CD4-positive, alpha-beta T cell treated with Interleukin-1 beta for 1 hour (primary cell): ENCODE results near the gene ARHGAP1.

ENCODE experiments used
- DNase-seq, 2 donors: peaks; one replicate each; pipeline ENCODE4 v3.0.0-alpha.2; 2020 to 2022

The ARHGAP1 gene

GRCh38 chr11:46692450-46692849 is 8.0 kb downstream of the ARHGAP1 start:
- no peak for DNase-seq

- no peak for DNase-seq
Measured at GRCh38 chr11:46690702-46691101, 9.7 kb downstream of the ARHGAP1 start.

- no peak for DNase-seq
Measured at GRCh38 chr11:46686886-46687795, 13.3 kb downstream of the ARHGAP1 start.

- DNase-seq = no peak
Measured at GRCh38 chr11:46684367-46684766, 16.1 kb downstream of the ARHGAP1 start.

GRCh38 chr11:46682773-46683752 is 17.4 kb downstream of the ARHGAP1 start:
- no peak for DNase-seq

- DNase-seq = no peak
Measured at GRCh38 chr11:46681814-46682213, 18.6 kb downstream of the ARHGAP1 start.

GRCh38 chr11:46680815-46681214 is 19.6 kb downstream of the ARHGAP1 start:
- no peak for DNase-seq

GRCh38 chr11:46680164-46680760 is 20.2 kb downstream of the ARHGAP1 start:
- DNase-seq = no peak

- DNase-seq = no peak
Measured at GRCh38 chr11:46679241-46680163, 20.9 kb downstream of the ARHGAP1 start.

GRCh38 chr11:46678741-46679130 is 21.7 kb downstream of the ARHGAP1 start:
- no peak for DNase-seq

GRCh38 chr11:46677991-46678740 is 22.3 kb downstream of the ARHGAP1 start:
- no peak for DNase-seq

GRCh38 chr11:46677169-46677568 is 23.2 kb downstream of the ARHGAP1 start:
- DNase-seq = no peak

- peak in 1 of 2 donors; percentile 46 for DNase-seq
Measured at GRCh38 chr11:46676436-46677158, 23.8 kb downstream of the ARHGAP1 start.

GRCh38 chr11:46675949-46676348 is 24.5 kb downstream of the ARHGAP1 start:
- DNase-seq = no peak

GRCh38 chr11:46675288-46675851 is 25.0 kb downstream of the ARHGAP1 start:
- DNase-seq = peak in 1 of 2 donors; percentile 18

GRCh38 chr11:46674463-46675287 is 25.7 kb downstream of the ARHGAP1 start:
- peak in 1 of 2 donors; percentile 16 for DNase-seq

GRCh38 chr11:46673713-46674462 is 26.5 kb downstream of the ARHGAP1 start:
- DNase-seq = no peak

GRCh38 chr11:46672381-46672839 is 28.0 kb downstream of the ARHGAP1 start:
- no peak for DNase-seq
